Psoas muscle (tissue), 8 donors: Measurements from ENCODE around the gene GRIPAP1. TPM values are rescaled to one million over a fixed set of nuclear protein-coding genes. Genes with fewer than 3 reads are reported as not detected.

Source experiments
- ATAC-seq, 4 donors: fragments of 200-7000 bp; cut with Tn5 transposase; one replicate each; pipeline ENCODE4 v1.9.1; 2020; ENCODE audit warnings: moderate library complexity in 3 of 4, mild to moderate bottlenecking in 2 of 4
- DNase-seq, 2 donors: peaks; one replicate each; pipeline ENCODE4 v3.0.0-alpha.2; 2020
- H3K27ac ChIP-seq: fragments of 200-600 bp; one replicate; pipeline ENCODE4 v1.8.0; 2022
- H3K27me3 ChIP-seq, 3 donors: fragments of 200-600 bp in 1 of 3; one replicate each; pipeline versions ENCODE4 v1.6.1 to v1.8.0; 2013 to 2022; ENCODE audit warnings: low read length in 2 of 3, mild to moderate bottlenecking in 2 of 3, moderate library complexity in 1 of 3; ENCODE audit not compliant: insufficient read depth in 3 of 3
- H3K36me3 ChIP-seq, 2 donors: fragments of 200-600 bp in 1 of 2; one replicate each; pipeline versions ENCODE4 v1.6.1 to v1.8.0; 2013 to 2022; ENCODE audit warnings: low read depth in 1 of 2, mild to moderate bottlenecking in 1 of 2, moderate library complexity in 1 of 2; ENCODE audit not compliant: insufficient read depth in 1 of 2
- H3K4me1 ChIP-seq: fragments of 200-600 bp; one replicate; pipeline ENCODE4 v1.8.0; 2022
- H3K4me3 ChIP-seq: fragments of 200-600 bp; one replicate; pipeline ENCODE4 v1.8.0; 2022; ENCODE audit warnings: mild to moderate bottlenecking
- H3K9me3 ChIP-seq: fragments of 200-600 bp; one replicate; pipeline ENCODE4 v1.8.0; 2022
- WGBS, 3 donors: extraction: QIAGEN DNeasy Blood & Tissue Kit; methylation state at CpG; one replicate each; pipeline versions ENCODE4 v1.1.6 to v1.1.7; 2013; 5-methylcytosine and 5-hydroxymethylcytosine counted together
- intact Hi-C, 2 donors: fragments of 100-400 bp; cut with DNase I; formaldehyde crosslinking; loops; one replicate each; pipeline versions ENCODE4 v1.11.0 to v1.14.2; 2022
- long read RNA-seq, 2 donors: library from polyadenylated mRNA; unstranded; transcript quantifications; one replicate each; pipeline ENCODE4 v2.0.0, GENCODE V29; 2021
- polyA plus RNA-seq, 3 donors: library from polyadenylated mRNA; stranded (reverse); fragments of 200-250 nt; gene quantifications; one replicate each; pipeline ENCODE4 v1.2.3, GENCODE V29; 2013
- total RNA-seq, 4 donors: library from RNA; stranded (reverse); fragmentation: NEBNext Ultra II Directional in 2 of 4; extraction: Animal tissue kit (Norgen Biotek cat#: 25700) in 2 of 4; gene quantifications; one replicate each; pipeline versions ENCODE4 v1.2.1 to v1.2.4, GENCODE V29; 2021 to 2023
- TF ChIP-seq, protein P1 (sequence below): fragments of 200-600 bp; IDR thresholded peaks from one replicate; pipeline ENCODE4 v1.8.0; 2022; ENCODE audit warnings: antibody characterized with exemption
- donor health status: healthy with polysubstance abuse.
- donor health status: DM: no; HTN: no; CAD: no; lungs with moderate emphysema.
- donor health status: Bipolar disorder and iron deficiency.
- donor health status: healthy.
- donor health status: DM: yes; HTN: yes; CAD: no.
- donor health status: DM: no; HTN: no; CAD: no.
- donor health status: DM: no; HTN: no; CAD: no.
- donor health status: DM: yes; HTN: yes; CAD: no.

GRIPAP1 gene, protein sequence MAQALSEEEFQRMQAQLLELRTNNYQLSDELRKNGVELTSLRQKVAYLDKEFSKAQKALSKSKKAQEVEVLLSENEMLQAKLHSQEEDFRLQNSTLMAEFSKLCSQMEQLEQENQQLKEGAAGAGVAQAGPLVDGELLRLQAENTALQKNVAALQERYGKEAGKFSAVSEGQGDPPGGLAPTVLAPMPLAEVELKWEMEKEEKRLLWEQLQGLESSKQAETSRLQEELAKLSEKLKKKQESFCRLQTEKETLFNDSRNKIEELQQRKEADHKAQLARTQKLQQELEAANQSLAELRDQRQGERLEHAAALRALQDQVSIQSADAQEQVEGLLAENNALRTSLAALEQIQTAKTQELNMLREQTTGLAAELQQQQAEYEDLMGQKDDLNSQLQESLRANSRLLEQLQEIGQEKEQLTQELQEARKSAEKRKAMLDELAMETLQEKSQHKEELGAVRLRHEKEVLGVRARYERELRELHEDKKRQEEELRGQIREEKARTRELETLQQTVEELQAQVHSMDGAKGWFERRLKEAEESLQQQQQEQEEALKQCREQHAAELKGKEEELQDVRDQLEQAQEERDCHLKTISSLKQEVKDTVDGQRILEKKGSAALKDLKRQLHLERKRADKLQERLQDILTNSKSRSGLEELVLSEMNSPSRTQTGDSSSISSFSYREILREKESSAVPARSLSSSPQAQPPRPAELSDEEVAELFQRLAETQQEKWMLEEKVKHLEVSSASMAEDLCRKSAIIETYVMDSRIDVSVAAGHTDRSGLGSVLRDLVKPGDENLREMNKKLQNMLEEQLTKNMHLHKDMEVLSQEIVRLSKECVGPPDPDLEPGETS
- total RNA-seq, result 10 to 100 TPM; 16.5 to 23.6 (median 19.4) TPM
- polyA plus RNA-seq, result 10 to 100 TPM; 12.6 to 17.5 (median 13.4) TPM
- long read RNA-seq, donor 1, transcript GRIPAP1-201 (26 exons, 3,031 nt), result major isoform, 16 of 27 reads
- long read RNA-seq, donor 1, partial matches to known transcripts, result 6 of 27 reads
- long read RNA-seq, donor 1, other reads (novel, unspliced or antisense), result 5 of 27 reads
- long read RNA-seq, donor 2, transcript GRIPAP1-201 (26 exons, 3,031 nt), result major isoform, 18 of 47 reads
- long read RNA-seq, donor 2, partial matches to known transcripts, result 13 of 47 reads
- long read RNA-seq, donor 2, other reads (novel, unspliced or antisense), result 16 of 47 reads

DNA sequence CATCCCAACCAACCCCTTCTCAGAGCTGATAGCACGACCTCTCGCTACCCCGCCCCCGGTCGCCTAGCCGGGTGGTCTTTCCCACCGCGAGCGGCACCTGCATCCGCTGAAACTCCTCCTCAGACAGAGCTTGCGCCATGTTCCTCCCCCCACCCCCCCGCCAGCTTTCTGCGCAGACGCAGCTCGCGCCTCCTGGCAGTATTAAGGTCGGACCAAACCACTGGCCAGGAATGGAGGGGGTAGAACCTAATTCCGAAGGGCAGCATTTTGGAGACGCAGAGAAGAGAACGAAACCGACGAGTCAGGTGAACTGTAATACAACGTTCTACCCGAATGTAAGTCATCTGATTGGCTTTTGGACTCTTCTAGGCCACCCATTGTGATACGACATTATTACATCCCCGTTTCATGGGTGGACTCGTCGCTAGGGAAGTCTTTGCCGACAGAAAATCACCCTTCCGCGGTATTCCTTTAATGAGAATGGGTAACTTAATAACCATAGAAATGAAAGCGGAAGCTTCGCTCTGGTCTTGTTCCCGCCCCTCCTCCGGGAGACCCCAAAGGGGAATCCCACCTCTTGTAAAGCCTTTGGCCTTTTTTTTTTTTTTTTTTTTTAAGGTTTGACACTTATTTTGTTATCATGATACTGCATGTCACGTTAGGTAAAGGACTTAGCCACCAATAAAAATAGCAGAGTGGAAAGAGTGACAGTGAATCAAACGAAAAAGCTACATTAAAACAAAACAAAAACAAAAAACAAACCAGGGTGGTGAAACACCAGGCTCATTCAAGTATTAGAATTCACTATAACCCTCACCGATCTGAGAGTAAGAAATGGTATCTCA, at the start of gene GRIPAP1:
TSS of gene GRIPAP1 (minus strand) at position 174 of the 845 bp plus-strand sequence. CDS start at position 139, 35 bp downstream.
- Histone ChIP-seq H3K27ac (peak within 1 kb of the TSS; percentile 81), H3K4me1 (no peaks in the 10 kb centered on the region), H3K27me3 (no peaks in the 10 kb centered on the region), H3K36me3 (peaks cover 0 to 16% of the 10 kb centered on the region in 2 donors), H3K9me3 (no peaks in the 10 kb centered on the region), H3K4me3 (peak within 1 kb of the TSS; percentile 79)
- ATAC-seq, result peak; percentile 90 to 97 (median 94)
- 1 to 27% (median 2%) methylated on average over 27 to 38 of the region's 38 CpGs for WGBS, 3 donors
- TF ChIP-seq, protein P1, sequence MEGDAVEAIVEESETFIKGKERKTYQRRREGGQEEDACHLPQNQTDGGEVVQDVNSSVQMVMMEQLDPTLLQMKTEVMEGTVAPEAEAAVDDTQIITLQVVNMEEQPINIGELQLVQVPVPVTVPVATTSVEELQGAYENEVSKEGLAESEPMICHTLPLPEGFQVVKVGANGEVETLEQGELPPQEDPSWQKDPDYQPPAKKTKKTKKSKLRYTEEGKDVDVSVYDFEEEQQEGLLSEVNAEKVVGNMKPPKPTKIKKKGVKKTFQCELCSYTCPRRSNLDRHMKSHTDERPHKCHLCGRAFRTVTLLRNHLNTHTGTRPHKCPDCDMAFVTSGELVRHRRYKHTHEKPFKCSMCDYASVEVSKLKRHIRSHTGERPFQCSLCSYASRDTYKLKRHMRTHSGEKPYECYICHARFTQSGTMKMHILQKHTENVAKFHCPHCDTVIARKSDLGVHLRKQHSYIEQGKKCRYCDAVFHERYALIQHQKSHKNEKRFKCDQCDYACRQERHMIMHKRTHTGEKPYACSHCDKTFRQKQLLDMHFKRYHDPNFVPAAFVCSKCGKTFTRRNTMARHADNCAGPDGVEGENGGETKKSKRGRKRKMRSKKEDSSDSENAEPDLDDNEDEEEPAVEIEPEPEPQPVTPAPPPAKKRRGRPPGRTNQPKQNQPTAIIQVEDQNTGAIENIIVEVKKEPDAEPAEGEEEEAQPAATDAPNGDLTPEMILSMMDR, result no peak
- intact Hi-C loops, result loop anchor here (5.0 kb wide), 2 partner anchors 35 to 40 kb away; partner anchors contain the start of gene TFE3 (in 1 of the 2)
- peak; percentile 61 to 84 for DNase-seq

DNA sequence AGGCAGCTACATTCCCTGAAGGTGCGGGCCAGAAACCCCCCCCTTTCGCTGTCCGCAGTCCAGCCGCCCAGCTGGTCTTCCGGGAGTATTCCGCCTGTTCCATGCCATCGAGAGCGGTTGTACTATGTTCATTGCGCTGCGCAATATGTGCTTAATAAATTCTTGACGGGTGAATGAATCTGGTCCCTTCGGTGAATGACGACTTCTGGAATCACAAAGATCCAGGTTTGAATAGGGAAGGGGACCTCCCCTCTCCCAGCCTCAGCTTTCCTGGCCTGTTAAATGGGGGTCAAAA, 41.9 kb upstream of the GRIPAP1 start:
- no peak for ATAC-seq
- Histone ChIP-seq H3K4me1 (peaks cover 2% of the 10 kb centered on the region), H3K36me3 (peaks cover 0 to 6% of the 10 kb centered on the region in 2 donors), H3K27ac (peak overlapping the region; percentile 80), H3K9me3 (no peaks in the 10 kb centered on the region), H3K4me3 (peak overlapping the region; percentile 52), H3K27me3 (no peaks in the 10 kb centered on the region)
- TF ChIP-seq, protein P1, result no peak
- no peak for DNase-seq
- WGBS, 3 donors, result 3 to 37% (median 5%) methylated on average over 13 of the region's 13 CpGs
- intact Hi-C loops, result loop anchor here in 1 of 2 donors (5.0 to 10.0 kb wide), 2 partner anchors 42 to 69 kb away; partner anchors contain the start of genes GRIPAP1 and KCND1

DNA sequence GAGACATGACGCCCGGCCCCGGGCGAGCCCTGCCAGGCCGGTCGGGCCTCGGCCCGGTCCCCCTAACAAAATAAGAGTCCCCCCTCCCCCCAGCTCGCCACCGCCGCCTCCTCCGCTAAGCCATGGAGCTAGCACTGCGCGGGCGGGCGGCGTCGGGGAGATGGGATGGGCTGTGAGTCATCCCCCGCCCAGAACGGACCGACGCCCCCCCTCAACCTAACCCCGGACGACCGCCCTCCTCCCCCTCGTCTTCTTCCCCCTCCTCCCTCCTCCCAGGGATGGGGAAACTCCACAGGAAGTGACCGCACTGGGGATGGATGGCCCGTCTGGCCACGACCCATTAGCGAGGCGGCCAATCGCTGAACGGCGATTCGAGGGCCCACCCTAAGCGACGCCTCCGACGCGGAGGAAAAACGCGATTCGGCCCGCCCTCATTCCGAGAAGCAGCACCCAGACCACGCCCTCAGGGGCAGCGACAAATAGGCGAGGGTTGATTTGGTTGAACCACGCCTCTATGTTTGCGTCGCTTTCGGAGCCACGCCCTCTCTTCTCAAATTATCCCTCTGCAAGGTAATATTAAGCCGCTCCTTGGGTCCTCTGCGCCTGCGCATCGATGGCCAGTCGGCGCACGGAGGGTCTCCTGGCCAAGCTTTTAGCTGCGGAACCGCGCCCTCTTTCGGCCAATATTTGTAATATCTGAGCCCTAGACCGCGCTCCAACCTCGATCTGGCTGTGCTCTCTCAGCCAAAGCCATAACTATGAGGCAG, 41.3 kb upstream of the GRIPAP1 start, which contains the start of gene TFE3:
TSS of gene TFE3 (minus strand) at position 138 of the 767 bp plus-strand sequence. CDS start at position 7, 131 bp downstream.
- H3K27me3 ChIP-seq, result no peaks in the 10 kb centered on the region
- ATAC-seq, result peak; percentile 86 to 89 (median 88)
- TF ChIP-seq, protein P1, result peak; percentile 48
- H3K36me3 ChIP-seq, result peaks cover 3 to 12% of the 10 kb centered on the region in 2 donors
- H3K4me3 ChIP-seq, result peak within 1 kb of the TSS; percentile 85
- peak within 1 kb of the TSS; percentile 96 for H3K27ac ChIP-seq
- H3K4me1 ChIP-seq, result peaks cover 2% of the 10 kb centered on the region
- WGBS, 3 donors, result 0 to 35% (median 1%) methylated on average over 39 to 64 of the region's 67 CpGs
- intact Hi-C loops, result loop anchor here in 1 of 2 donors (5.0 to 10.0 kb wide), 2 partner anchors 41 to 69 kb away; partner anchors contain the start of genes GRIPAP1 and KCND1
- peak; percentile 97 to 99 for DNase-seq
- no peaks in the 10 kb centered on the region for H3K9me3 ChIP-seq
